ENCODE results near the gene MUCL3.

DNA sequence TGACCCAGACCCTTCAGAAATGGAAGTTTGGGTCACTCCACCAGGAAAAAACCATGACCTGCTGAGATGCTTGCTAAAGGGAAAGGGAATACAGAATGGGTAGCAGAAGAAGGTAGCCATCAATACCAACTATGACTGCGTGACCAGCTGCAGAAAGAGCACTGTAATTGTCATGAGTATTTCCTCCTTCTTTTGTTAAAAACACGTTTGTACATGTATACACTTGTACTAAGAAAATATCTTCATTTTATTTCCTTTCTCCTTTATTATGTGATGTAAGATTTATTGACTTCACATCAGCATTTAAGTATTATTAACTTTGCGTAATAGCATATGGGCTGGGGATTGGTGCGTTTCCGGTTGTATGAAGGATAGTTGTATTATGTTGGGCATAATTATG, 30.2 kb downstream of the MUCL3 start:
- TF ChIP-seq ISL1 (CRISPR knock-in tag; IDR thresholded peaks at IDR 0.05): no peak
- TF ChIP-seq, protein P1, sequence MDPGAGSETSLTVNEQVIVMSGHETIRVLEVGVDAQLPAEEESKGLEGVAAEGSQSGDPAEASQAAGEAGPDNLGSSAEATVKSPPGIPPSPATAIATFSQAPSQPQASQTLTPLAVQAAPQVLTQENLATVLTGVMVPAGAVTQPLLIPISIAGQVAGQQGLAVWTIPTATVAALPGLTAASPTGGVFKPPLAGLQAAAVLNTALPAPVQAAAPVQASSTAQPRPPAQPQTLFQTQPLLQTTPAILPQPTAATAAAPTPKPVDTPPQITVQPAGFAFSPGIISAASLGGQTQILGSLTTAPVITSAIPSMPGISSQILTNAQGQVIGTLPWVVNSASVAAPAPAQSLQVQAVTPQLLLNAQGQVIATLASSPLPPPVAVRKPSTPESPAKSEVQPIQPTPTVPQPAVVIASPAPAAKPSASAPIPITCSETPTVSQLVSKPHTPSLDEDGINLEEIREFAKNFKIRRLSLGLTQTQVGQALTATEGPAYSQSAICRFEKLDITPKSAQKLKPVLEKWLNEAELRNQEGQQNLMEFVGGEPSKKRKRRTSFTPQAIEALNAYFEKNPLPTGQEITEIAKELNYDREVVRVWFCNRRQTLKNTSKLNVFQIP (CRISPR knock-in tag; IDR thresholded peaks at IDR 0.05; ENCODE audit: borderline replicate concordance, low read depth): no peak

Measured in SK-N-SH treated with all-trans-retinoic acid at 6 μM for 48 hours (cell line).